GM18502 (cell line): ENCODE measurements around the gene TOP2A.
"Not testable (repeated sequence)": the region's sequence is repeated elsewhere in the genome, so short reads cannot be mapped to it uniquely, and the experiment has no call there.

ENCODE experiments used
- ATAC-seq: cut with Tn5 transposase; IDR thresholded peaks from one replicate; pipeline ENCODE4 v1.9.1; 2021; ENCODE audit warnings: mild to moderate bottlenecking; ENCODE audit not compliant: unreplicated experiment, poor library complexity

TOP2A gene

DNA sequence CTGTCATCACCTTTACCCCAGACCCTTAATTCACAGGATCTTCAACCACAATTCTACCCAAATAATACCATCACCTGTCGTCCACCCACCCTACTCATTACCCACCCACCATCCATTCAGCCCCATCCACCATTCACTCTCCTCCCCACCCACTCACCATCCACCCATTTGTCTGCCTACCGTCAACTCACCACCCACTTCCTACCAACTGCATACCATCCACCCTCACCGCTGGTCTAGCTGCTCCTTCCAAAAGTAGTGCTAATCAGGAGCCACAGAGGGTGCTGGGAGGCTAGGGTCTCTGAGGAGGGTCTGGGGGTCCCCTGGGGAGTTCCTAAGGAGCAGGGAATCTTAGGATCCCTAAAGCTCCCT, 13.5 kb upstream of the TOP2A start:
- ATAC-seq, result no peak

DNA sequence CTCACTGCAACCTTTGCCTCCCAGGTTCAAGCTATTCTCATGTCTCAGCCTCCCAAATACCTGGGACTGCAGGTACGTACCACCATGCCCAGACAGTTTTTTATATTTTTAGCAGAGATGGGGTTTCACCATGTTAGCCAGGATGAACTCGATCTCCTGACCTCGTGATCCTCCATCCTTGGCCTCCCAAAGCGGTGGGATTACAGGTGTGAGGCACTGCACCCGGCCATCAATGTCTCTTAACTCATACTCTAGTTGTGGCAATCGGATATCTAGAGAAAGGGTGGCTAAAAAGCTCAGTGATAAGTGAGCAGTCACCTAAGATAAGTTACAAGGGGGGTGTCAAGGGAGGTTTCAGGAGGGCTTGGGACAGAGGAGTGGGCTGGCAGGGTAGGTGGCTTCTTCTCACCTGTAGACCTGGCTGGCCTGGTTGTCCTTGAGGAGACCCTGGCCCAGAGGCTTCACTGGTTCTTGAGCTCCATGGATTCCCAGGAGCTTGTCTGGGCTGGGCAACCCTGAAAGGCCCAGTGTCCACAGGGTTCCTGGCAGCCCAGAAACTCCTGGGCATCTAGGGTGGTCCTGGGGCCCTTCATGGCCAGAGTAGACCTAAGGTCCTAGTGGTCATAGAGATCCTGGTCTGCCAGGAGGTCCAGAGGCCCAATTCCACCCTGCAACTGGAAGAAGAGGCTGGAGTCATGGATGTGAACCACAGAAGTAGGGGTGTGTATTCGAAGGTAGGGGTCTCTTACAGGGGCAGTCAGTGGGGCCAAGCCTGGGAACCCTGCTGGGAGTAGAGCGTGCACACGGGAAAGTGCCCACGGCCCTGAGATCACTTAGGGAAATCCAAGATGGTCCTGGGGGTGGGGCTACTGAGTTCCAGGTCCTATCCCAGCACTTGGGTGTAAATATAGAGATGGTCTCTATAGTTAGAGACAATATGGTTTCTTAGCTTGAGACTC, 12.9 kb upstream of the TOP2A start:
- no peak for ATAC-seq

- no peak for ATAC-seq
These were observed 9.4 kb upstream of the TOP2A start for GRCh38 chr17:40427002-40427491.

DNA sequence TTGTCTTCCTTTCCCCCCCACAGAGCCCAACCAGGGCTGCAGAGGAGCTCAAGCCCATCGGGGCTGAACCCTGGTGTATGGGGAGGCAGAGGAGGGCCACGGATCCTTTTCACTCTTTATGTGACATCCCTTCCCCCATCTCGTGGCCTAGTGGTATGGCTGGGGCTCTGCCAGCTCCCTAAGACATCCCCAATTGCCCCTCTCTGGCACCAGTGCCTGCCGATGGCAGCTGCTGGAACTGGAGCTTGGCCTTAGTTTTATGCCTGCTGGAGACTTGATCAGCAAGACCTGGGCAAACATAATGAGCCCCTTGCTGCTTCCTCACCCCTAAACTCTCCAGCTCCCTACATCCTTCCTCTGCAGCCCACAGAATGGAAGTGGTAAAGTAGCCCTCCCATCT, 8.0 kb upstream of the TOP2A start:
- ATAC-seq, result no peak

DNA sequence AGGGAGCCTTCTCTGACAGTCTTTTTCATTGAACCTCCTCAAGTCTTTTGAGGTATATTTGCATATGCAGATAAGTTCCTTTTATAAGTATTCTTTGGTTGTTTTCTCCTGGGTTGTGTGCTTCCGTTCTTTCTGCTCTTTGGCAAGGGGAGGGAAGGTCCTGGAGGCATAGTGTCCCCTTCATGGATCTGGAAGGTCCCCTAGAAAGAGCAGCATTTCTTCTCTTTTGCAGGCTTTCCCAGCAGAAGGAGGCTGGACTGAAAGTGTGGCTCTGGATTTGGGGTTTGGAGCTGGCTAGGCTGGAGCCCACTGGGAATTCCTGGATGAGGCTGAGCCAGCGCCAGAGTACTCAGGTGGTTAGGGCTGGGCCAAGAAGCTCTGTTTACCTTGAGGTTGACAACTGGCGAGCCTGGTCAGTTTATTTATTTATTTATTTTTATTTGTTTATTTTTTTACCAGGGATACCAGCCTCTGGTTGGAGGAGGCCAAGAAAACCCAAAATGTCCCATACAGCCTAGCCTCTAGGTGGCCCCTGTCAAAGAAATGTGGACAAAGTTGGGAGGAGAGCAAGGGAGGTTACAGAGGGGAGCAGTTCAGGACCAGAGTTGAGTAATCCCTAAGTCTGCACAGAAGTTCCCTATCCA, 5.4 kb upstream of the TOP2A start:
- ATAC-seq, result no peak

- ATAC-seq, result no peak
These were observed 2.0 kb upstream of the TOP2A start for GRCh38 chr17:40419559-40420331.

DNA sequence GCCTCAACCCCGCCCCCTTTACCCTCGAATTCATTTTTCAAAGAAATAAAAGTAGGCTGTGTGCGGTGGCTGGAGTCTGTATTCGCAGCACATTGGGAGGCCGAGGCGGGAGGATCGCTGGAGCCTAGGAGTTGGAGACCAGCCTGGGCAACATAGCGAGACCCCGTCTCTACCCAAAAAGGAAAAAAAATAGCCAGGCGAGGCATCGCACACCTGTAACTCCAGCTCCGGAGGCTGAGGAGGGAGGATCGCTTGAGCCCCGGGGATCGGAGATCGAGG, 671 bp upstream of the TOP2A start:
- no peak for ATAC-seq

- peak; percentile 18 for ATAC-seq
These were observed 463 bp downstream of the TOP2A start for GRCh38 chr17:40417258-40417608.

DNA sequence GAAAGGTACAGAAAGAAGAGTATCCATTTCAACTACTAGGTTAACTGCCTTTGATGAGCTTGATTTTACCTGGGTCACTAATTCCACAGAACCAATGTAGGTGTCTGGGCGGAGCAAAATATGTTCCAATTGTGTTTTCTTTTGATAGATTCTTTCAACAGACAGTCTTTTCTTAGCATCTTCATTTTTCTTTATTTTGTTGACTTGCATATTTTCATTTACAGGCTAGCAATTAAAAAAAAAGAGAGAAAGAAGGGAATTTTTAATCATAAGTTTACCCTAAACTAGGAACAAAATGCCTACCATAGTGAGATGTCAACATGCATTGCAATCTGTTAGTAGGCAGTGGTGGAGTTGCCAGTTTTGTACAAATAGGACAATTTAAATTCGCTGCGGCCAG, 1.0 kb downstream of the TOP2A start:
- ATAC-seq, result no peak

- ATAC-seq, result no peak
These were observed 2.3 kb downstream of the TOP2A start for GRCh38 chr17:40415390-40415789.

- ATAC-seq, result not testable (repeated sequence)
These were observed 3.4 kb downstream of the TOP2A start for GRCh38 chr17:40414312-40414711.

- no peak for ATAC-seq
These were observed 4.8 kb downstream of the TOP2A start for GRCh38 chr17:40412880-40413279.

DNA sequence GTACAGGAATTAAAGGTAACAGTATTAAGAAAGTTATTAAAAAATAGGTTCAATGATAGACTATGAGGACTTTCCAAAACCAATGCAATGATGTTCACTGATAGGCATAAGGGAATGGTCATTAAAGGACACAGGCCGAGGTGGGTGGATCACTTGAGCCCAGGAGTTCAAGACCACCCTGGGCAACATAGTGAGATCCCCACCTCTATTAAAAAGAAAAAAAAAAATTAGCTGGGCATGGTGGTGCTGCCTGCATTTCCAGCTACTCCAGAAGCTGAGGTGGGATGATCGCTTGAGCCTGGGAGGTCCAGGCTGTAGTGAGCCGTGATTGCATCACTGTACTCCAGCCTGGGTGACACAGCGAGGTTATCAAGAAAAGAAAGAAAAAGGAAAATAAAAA, 5.9 kb downstream of the TOP2A start:
- ATAC-seq, result no peak

- ATAC-seq, result no peak
These were observed 7.6 kb downstream of the TOP2A start for GRCh38 chr17:40410082-40410481.

DNA sequence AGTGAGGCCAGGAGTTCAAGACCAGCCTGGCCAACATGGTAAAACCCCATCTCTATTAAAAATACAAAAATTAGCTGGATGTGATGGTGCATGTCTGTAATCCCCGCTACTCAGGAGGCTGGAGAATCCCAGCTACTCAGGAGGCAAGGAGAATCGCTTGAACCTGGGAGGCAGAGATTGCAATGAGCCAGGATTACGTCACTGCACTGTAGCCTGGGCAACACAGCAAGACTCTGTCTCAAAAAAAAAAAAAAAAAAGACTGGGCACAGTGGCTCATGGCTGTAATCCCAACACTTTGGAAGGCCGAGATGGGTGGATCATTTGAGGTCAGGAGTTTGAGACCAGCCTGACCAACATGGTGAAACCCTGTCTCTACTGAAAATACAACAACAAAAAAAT, 8.2 kb downstream of the TOP2A start:
- not testable (repeated sequence) for ATAC-seq

DNA sequence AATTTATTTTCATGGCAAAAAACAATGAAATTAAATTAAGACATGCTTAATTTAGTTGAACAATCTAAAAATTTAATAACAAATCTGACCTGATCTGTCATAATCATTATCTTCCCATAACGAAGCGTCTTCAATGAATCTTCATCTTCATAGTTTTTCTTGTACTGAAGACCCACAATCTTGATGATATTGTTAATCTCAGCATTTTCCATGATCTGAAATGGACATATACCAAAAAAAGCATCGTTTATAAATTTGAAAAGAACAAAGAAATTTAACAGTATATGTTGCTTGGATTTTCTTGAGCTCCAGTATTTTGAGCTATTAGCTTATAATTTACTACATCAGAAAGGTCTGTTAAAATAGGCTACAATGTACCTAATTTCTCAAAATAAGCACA, 10.2 kb downstream of the TOP2A start:
- ATAC-seq, result no peak

- no peak for ATAC-seq
These were observed 13.7 kb downstream of the TOP2A start for GRCh38 chr17:40404003-40404402.

GRCh38 chr17:40402668-40403067, 15.0 kb downstream of the TOP2A start:
- ATAC-seq, result no peak

GRCh38 chr17:40399185-40399584, 18.5 kb downstream of the TOP2A start:
- no peak for ATAC-seq

- not testable (repeated sequence) for ATAC-seq
These were observed 31.1 kb downstream of the TOP2A start for GRCh38 chr17:40386555-40386954.

DNA sequence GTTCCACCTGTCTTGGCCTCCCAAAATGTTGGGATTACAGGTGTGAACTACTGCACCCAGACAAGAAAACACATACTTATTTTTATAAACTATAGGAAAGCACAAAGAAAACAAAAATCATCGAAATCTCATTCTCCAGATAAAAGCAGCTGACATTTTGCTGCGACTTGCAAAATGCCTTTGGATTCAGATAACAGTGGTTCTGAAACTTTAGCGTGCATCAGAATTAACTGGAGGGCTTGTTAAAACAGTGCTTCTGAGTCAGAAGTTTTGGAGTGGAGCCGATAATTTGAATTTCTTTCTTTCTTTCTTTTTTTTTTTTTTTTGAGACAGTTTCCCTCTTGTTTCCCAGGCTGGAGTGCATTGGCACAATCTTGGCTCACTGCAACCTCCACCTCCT, 35.4 kb downstream of the TOP2A start:
- ATAC-seq, result no peak
